GM12891 (cell line): Measurements from ENCODE around the gene RHBDL1.

Source experiments
- DNase-seq: peaks from one replicate; pipeline ENCODE4 v3.0.0; 2011; ENCODE audit warnings: low spot score; ENCODE audit not compliant: insufficient read length
- FAIRE-seq: peaks from 2 replicates; lab custom pipeline; 2011; peaks lifted over from hg19 to GRCh38; lab: Jason Lieb, UNC
- PAX5 ChIP-seq: IDR thresholded peaks from 2 replicates; pipeline ENCODE4 v1.6.1; 2011; ENCODE audit warnings: low read length, moderate library complexity, mild to moderate bottlenecking; ENCODE audit not compliant: insufficient read depth, severe bottlenecking
- POLR2A ChIP-seq: IDR thresholded peaks from 2 replicates; pipeline ENCODE4 v1.6.1; 2011; ENCODE audit warnings: low read depth, low read length, control low read depth
- POLR2AphosphoS5 ChIP-seq: IDR thresholded peaks from 2 replicates; pipeline ENCODE4 v1.6.1; 2011; ENCODE audit warnings: low read depth, low read length, control low read depth
- POU2F2 ChIP-seq: IDR thresholded peaks from 2 replicates; pipeline ENCODE4 v1.6.1; 2011; ENCODE audit warnings: low read depth, mild to moderate bottlenecking, control low read depth, low read length, moderate library complexity
- SPI1 ChIP-seq: IDR thresholded peaks from 2 replicates; pipeline ENCODE4 v1.6.1; 2011; ENCODE audit warnings: low read depth, low read length, control low read depth
- TAF1 ChIP-seq: IDR thresholded peaks from 2 replicates; pipeline ENCODE4 v1.6.1; 2011; ENCODE audit warnings: low read depth, low read length, control low read depth

RHBDL1 gene

GRCh38 chr16:720447-720989 lies 45.0 kb downstream of the RHBDL1 start:
- DNase-seq (peak; percentile 70), FAIRE-seq (no peak)
- TF ChIP-seq POLR2AphosphoS5 (no peak), POU2F2 (no peak), TAF1 (no peak), POLR2A (no peak), SPI1 (no peak)

- TF ChIP-seq PAX5, result peak; percentile 36
- TF ChIP-seq POU2F2, result peak; percentile 71; the same call in 1 of the 2 replicates
- TF ChIP-seq TAF1, result 0 out of 2 replicates have a peak, but pooled peaks have one; percentile 54
- peak; percentile 85 for TF ChIP-seq POLR2A
- TF ChIP-seq SPI1, result no peak
- TF ChIP-seq POLR2AphosphoS5, result peak; percentile 85
- FAIRE-seq (peak; percentile 99), DNase-seq (peak; percentile 98)
These were observed 45.7 kb downstream of the RHBDL1 start, which contains the start of gene ANTKMT for GRCh38 chr16:720990-721764. Gene ANTKMT (plus strand): TSS chr16:721146. CDS start chr16:721275, 129 bp downstream.

GRCh38 chr16:721765-722540 lies 46.5 kb downstream of the RHBDL1 start:
- FAIRE-seq (no peak), DNase-seq (no peak)
- TF ChIP-seq SPI1, result no peak
- no peak for TF ChIP-seq POLR2A
- TF ChIP-seq POU2F2, result no peak
- TF ChIP-seq TAF1, result no peak
- no peak for TF ChIP-seq PAX5
- TF ChIP-seq POLR2AphosphoS5, result no peak

- TF ChIP-seq POLR2A (no peak), POU2F2 (no peak)
- DNase-seq (no peak), FAIRE-seq (no peak)
These were observed 47.6 kb downstream of the RHBDL1 start for GRCh38 chr16:722835-723633.

- TF ChIP-seq POLR2AphosphoS5 (no peak), POU2F2 (no peak), POLR2A (no peak), SPI1 (no peak), PAX5 (no peak), TAF1 (no peak)
- no peak for DNase-seq
- FAIRE-seq, result no peak
These were observed 48.2 kb downstream of the RHBDL1 start for GRCh38 chr16:723695-724094.

GRCh38 chr16:724188-725040 lies 48.9 kb downstream of the RHBDL1 start:
- TF ChIP-seq SPI1 (no peak), POLR2AphosphoS5 (no peak)
- FAIRE-seq (no peak), DNase-seq (no peak)

- TF ChIP-seq TAF1 (no peak), PAX5 (no peak)
- FAIRE-seq (no peak), DNase-seq (no peak)
These were observed 49.5 kb downstream of the RHBDL1 start for GRCh38 chr16:725041-725376.

GRCh38 chr16:725463-726187 lies 50.2 kb downstream of the RHBDL1 start:
- no peak for TF ChIP-seq PAX5
- TF ChIP-seq POU2F2, result no peak
- TF ChIP-seq TAF1, result no peak
- no peak for TF ChIP-seq SPI1
- TF ChIP-seq POLR2AphosphoS5, result no peak
- TF ChIP-seq POLR2A, result no peak
- no peak for DNase-seq
- FAIRE-seq, result no peak
